ENCODE results near the gene MMAB.

Gene MMAB

GRCh38 chr12:109572506-109572845 lies 828 bp downstream of the MMAB start:
- DNase-seq (ENCODE audit: low spot score) (no peak), ATAC-seq (ENCODE audit: low read depth) (no peak)
- H3K27ac ChIP-seq (ENCODE audit: poor library complexity, severe bottlenecking): peak overlapping the region; percentile 55
- TF ChIP-seq CTCF (IDR thresholded peaks at IDR 0.05; ENCODE audit: poor library complexity, severe bottlenecking): no peak
- no peaks in the 10 kb centered on the region for H3K9me3 ChIP-seq (ENCODE audit: severe bottlenecking)
- H3K4me1 ChIP-seq (ENCODE audit: insufficient read depth, poor library complexity, severe bottlenecking): peaks cover 10% of the 10 kb centered on the region
- no peaks in the 10 kb centered on the region for H3K27me3 ChIP-seq (ENCODE audit: insufficient read depth, poor library complexity, severe bottlenecking)
- H3K4me3 ChIP-seq (ENCODE audit: severe bottlenecking): peak overlapping the region; percentile 56
- peaks cover 78% of the 10 kb centered on the region for H3K36me3 ChIP-seq (ENCODE audit: low read depth)

- Histone ChIP-seq H3K4me1 (ENCODE audit: insufficient read depth, poor library complexity, severe bottlenecking) (peaks cover 10% of the 10 kb centered on the region), H3K9me3 (ENCODE audit: severe bottlenecking) (no peaks in the 10 kb centered on the region), H3K4me3 (ENCODE audit: severe bottlenecking) (no peak overlapping the region), H3K27ac (ENCODE audit: poor library complexity, severe bottlenecking) (peak overlapping the region; percentile 55), H3K27me3 (ENCODE audit: insufficient read depth, poor library complexity, severe bottlenecking) (no peaks in the 10 kb centered on the region), H3K36me3 (ENCODE audit: low read depth) (peaks cover 78% of the 10 kb centered on the region)
- TF ChIP-seq CTCF (IDR thresholded peaks at IDR 0.05; ENCODE audit: poor library complexity, severe bottlenecking): no peak
- DNase-seq (ENCODE audit: low spot score): no peak
- no peak for ATAC-seq (ENCODE audit: low read depth)
These were observed 1.4 kb downstream of the MMAB start for GRCh38 chr12:109571773-109572505.

GRCh38 chr12:109568486-109568885 lies 4.8 kb downstream of the MMAB start:
- no peak for ATAC-seq (ENCODE audit: low read depth)

GRCh38 chr12:109567967-109568366 lies 5.3 kb downstream of the MMAB start:
- Histone ChIP-seq H3K27me3 (ENCODE audit: insufficient read depth, poor library complexity, severe bottlenecking) (no peaks in the 10 kb centered on the region), H3K27ac (ENCODE audit: poor library complexity, severe bottlenecking) (no peak overlapping the region), H3K4me1 (ENCODE audit: insufficient read depth, poor library complexity, severe bottlenecking) (peaks cover 4% of the 10 kb centered on the region), H3K36me3 (ENCODE audit: low read depth) (peaks cover 73% of the 10 kb centered on the region), H3K4me3 (ENCODE audit: severe bottlenecking) (no peak overlapping the region), H3K9me3 (ENCODE audit: severe bottlenecking) (no peaks in the 10 kb centered on the region)
- no peak for TF ChIP-seq CTCF (IDR thresholded peaks at IDR 0.05; ENCODE audit: poor library complexity, severe bottlenecking)
- DNase-seq (ENCODE audit: low spot score) (no peak), ATAC-seq (ENCODE audit: low read depth) (no peak)

More at GRCh38 chr12:109568486-109568885, 4.8 kb downstream of the MMAB start:
- Histone ChIP-seq H3K9me3 (ENCODE audit: severe bottlenecking) (no peaks in the 10 kb centered on the region), H3K27ac (ENCODE audit: poor library complexity, severe bottlenecking) (no peak overlapping the region), H3K4me1 (ENCODE audit: insufficient read depth, poor library complexity, severe bottlenecking) (peaks cover 4% of the 10 kb centered on the region), H3K4me3 (ENCODE audit: severe bottlenecking) (no peak overlapping the region), H3K27me3 (ENCODE audit: insufficient read depth, poor library complexity, severe bottlenecking) (no peaks in the 10 kb centered on the region), H3K36me3 (ENCODE audit: low read depth) (peaks cover 73% of the 10 kb centered on the region)
- no peak for DNase-seq (ENCODE audit: low spot score)
- no peak for TF ChIP-seq CTCF (IDR thresholded peaks at IDR 0.05; ENCODE audit: poor library complexity, severe bottlenecking)

GRCh38 chr12:109567296-109567695 lies 6.0 kb downstream of the MMAB start:
- no peak for DNase-seq (ENCODE audit: low spot score)
- Histone ChIP-seq H3K9me3 (ENCODE audit: severe bottlenecking) (no peaks in the 10 kb centered on the region), H3K4me3 (ENCODE audit: severe bottlenecking) (no peak overlapping the region), H3K27me3 (ENCODE audit: insufficient read depth, poor library complexity, severe bottlenecking) (no peaks in the 10 kb centered on the region), H3K27ac (ENCODE audit: poor library complexity, severe bottlenecking) (no peak overlapping the region), H3K36me3 (ENCODE audit: low read depth) (peaks cover 73% of the 10 kb centered on the region), H3K4me1 (ENCODE audit: insufficient read depth, poor library complexity, severe bottlenecking) (no peaks in the 10 kb centered on the region)
- ATAC-seq (ENCODE audit: low read depth): no peak
- no peak for TF ChIP-seq CTCF (IDR thresholded peaks at IDR 0.05; ENCODE audit: poor library complexity, severe bottlenecking)
